Esophagus muscularis mucosa (tissue), 4 donors: ENCODE data around the gene HMX3.

Source experiments
- EP300 ChIP-seq: sonication (generic); formaldehyde crosslinking; IDR thresholded peaks from one replicate; pipeline ENCODE4 v1.6.1; 2017; ENCODE audit warnings: antibody characterized with exemption
- POLR2A ChIP-seq: fragments of 450-650 bp; IDR thresholded peaks from one replicate; pipeline ENCODE4 v1.6.1; 2017; ENCODE audit warnings: antibody characterized with exemption, moderate library complexity, mild to moderate bottlenecking, low read depth
- TF ChIP-seq, protein P1 (sequence below), 3 experiments: fragments of 200-600 bp in 2 of 3; fragments of 450-650 bp in 1 of 3; sonication (generic) in 2 of 3; IDR thresholded peaks; one replicate each; pipeline ENCODE4 v1.5.1; 2017 to 2019; ENCODE audit warnings: antibody characterized with exemption in 3 of 3, mild to moderate bottlenecking in 2 of 3, moderate library complexity in 1 of 3

DNA sequence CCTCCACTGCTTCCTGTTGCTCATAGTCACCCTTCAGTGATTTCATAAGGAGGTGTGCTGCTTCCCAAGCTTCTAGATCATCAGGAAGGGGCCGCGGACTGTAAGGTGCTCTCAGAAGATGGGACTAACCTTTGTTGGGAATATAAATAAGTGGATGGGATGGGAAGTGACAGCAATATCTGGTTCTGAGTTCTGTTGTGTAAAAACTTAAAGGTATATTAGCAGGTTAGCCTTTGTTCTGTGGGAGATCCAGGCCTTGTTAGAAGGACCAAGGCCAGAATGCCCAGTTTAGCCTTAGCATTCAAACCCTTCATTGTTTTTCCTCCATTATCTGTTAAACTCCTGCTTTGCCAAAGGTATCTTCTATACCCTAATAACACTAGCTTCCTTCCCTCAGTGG, 30.8 kb downstream of the HMX3 start:
- TF ChIP-seq, protein P1, sequence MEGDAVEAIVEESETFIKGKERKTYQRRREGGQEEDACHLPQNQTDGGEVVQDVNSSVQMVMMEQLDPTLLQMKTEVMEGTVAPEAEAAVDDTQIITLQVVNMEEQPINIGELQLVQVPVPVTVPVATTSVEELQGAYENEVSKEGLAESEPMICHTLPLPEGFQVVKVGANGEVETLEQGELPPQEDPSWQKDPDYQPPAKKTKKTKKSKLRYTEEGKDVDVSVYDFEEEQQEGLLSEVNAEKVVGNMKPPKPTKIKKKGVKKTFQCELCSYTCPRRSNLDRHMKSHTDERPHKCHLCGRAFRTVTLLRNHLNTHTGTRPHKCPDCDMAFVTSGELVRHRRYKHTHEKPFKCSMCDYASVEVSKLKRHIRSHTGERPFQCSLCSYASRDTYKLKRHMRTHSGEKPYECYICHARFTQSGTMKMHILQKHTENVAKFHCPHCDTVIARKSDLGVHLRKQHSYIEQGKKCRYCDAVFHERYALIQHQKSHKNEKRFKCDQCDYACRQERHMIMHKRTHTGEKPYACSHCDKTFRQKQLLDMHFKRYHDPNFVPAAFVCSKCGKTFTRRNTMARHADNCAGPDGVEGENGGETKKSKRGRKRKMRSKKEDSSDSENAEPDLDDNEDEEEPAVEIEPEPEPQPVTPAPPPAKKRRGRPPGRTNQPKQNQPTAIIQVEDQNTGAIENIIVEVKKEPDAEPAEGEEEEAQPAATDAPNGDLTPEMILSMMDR (IDR thresholded peaks at IDR 0.05), result no peak
- TF ChIP-seq EP300 (no peak), POLR2A (no peak)
